ENCODE measurements around the gene MT2A. TPM values are rescaled to one million over a fixed set of nuclear protein-coding genes. Genes with fewer than 3 reads are reported as not detected.

MT2A gene
- polyA plus RNA-seq, 1 donor from 2014 or later: not detected

- Histone ChIP-seq H3K27ac (ENCODE audit: low read length) (no peak overlapping the region), H4K20me1 (ENCODE audit: insufficient read depth) (no peaks in the 10 kb centered on the region), H3K9me2 (ENCODE audit: insufficient read depth, low read length) (no peaks in the 10 kb centered on the region), H3K27me3 (ENCODE audit: insufficient read depth, low read depth, low read length) (peaks cover 20% of the 10 kb centered on the region), H3K4me3 (ENCODE audit: low read length) (no peak overlapping the region), H2AFZ (ENCODE audit: low read depth, low read length) (no peak overlapping the region), H3K4me2 (ENCODE audit: low read length) (no peak overlapping the region), H3K9me3 (ENCODE audit: low read length) (no peaks in the 10 kb centered on the region), H3K79me2 (replicated peaks; ENCODE audit: insufficient read depth, low read length) (no peaks in the 10 kb centered on the region), H3K9ac (ENCODE audit: low read length) (no peak overlapping the region), H3F3A (ENCODE audit: insufficient read depth, low read length, poor library complexity, severe bottlenecking) (no peaks in the 10 kb centered on the region), H3K36me3 (ENCODE audit: insufficient read depth, low read length) (no peaks in the 10 kb centered on the region)
- TF ChIP-seq RAD21 (conservative IDR thresholded peaks at IDR 0.05) (peak; percentile 24), MXI1 (conservative IDR thresholded peaks at IDR 0.05; ENCODE audit: poor library complexity, severe bottlenecking) (no peak), CTCF (IDR thresholded peaks at IDR 0.05; ENCODE audit: poor library complexity, severe bottlenecking) (peak; percentile 28), EP300 (conservative IDR thresholded peaks at IDR 0.05; ENCODE audit: poor library complexity, severe bottlenecking) (no peak), SMC3 (conservative IDR thresholded peaks at IDR 0.05; ENCODE audit: poor library complexity) (no peak), EZH2 (IDR thresholded peaks at IDR 0.05; ENCODE audit: borderline replicate concordance, insufficient read depth, low read length, poor library complexity, severe bottlenecking) (no peak), POLR2AphosphoS5 (IDR thresholded peaks at IDR 0.05) (no peak), TAF1 (IDR thresholded peaks at IDR 0.05; ENCODE audit: low read depth) (no peak)
- TF ChIP-seq, protein P1, sequence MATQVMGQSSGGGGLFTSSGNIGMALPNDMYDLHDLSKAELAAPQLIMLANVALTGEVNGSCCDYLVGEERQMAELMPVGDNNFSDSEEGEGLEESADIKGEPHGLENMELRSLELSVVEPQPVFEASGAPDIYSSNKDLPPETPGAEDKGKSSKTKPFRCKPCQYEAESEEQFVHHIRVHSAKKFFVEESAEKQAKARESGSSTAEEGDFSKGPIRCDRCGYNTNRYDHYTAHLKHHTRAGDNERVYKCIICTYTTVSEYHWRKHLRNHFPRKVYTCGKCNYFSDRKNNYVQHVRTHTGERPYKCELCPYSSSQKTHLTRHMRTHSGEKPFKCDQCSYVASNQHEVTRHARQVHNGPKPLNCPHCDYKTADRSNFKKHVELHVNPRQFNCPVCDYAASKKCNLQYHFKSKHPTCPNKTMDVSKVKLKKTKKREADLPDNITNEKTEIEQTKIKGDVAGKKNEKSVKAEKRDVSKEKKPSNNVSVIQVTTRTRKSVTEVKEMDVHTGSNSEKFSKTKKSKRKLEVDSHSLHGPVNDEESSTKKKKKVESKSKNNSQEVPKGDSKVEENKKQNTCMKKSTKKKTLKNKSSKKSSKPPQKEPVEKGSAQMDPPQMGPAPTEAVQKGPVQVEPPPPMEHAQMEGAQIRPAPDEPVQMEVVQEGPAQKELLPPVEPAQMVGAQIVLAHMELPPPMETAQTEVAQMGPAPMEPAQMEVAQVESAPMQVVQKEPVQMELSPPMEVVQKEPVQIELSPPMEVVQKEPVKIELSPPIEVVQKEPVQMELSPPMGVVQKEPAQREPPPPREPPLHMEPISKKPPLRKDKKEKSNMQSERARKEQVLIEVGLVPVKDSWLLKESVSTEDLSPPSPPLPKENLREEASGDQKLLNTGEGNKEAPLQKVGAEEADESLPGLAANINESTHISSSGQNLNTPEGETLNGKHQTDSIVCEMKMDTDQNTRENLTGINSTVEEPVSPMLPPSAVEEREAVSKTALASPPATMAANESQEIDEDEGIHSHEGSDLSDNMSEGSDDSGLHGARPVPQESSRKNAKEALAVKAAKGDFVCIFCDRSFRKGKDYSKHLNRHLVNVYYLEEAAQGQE (IDR thresholded peaks at IDR 0.05; ENCODE audit: borderline replicate concordance): no peak
These were observed 4.8 kb upstream of the MT2A start for GRCh38 chr16:56603589-56603988.

DNA sequence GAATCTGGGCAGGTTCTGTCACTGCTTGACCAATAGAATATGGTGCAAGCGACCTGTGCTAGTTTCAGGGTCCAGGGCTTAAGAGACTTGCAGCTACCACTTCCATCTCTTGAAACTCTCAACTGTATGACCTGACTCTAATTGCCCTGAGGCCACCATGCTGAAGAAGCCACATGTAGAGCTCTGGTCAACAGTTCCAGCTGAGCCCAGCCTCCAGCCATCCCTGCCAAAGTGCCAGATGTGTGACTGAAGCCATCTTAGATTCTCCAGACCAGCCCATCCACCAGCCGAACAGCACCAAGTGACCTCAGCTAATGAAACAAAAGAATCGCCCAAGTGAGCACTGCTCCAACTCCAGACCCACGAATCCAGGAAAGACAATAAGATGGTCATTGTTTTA lies 3.4 kb upstream of the MT2A start:
- Histone ChIP-seq H4K20me1 (ENCODE audit: insufficient read depth) (no peaks in the 10 kb centered on the region), H3K4me2 (ENCODE audit: low read length) (no peak overlapping the region), H3K4me3 (ENCODE audit: low read length) (no peak overlapping the region), H3K9me3 (ENCODE audit: low read length) (no peaks in the 10 kb centered on the region), H2AFZ (ENCODE audit: low read depth, low read length) (no peak overlapping the region), H3K79me2 (replicated peaks; ENCODE audit: insufficient read depth, low read length) (no peaks in the 10 kb centered on the region), H3K27me3 (ENCODE audit: insufficient read depth, low read depth, low read length) (peaks cover 34% of the 10 kb centered on the region), H3K27ac (ENCODE audit: low read length) (no peak overlapping the region), H3K36me3 (ENCODE audit: insufficient read depth, low read length) (no peaks in the 10 kb centered on the region), H3K9ac (ENCODE audit: low read length) (no peak overlapping the region), H3F3A (ENCODE audit: insufficient read depth, low read length, poor library complexity, severe bottlenecking) (no peaks in the 10 kb centered on the region), H3K9me2 (ENCODE audit: insufficient read depth, low read length) (no peaks in the 10 kb centered on the region)
- TF ChIP-seq RAD21 (conservative IDR thresholded peaks at IDR 0.05) (no peak), EZH2 (IDR thresholded peaks at IDR 0.05; ENCODE audit: borderline replicate concordance, insufficient read depth, low read length, poor library complexity, severe bottlenecking) (no peak), EP300 (conservative IDR thresholded peaks at IDR 0.05; ENCODE audit: poor library complexity, severe bottlenecking) (no peak), CTCF (IDR thresholded peaks at IDR 0.05; ENCODE audit: poor library complexity, severe bottlenecking) (no peak), MXI1 (conservative IDR thresholded peaks at IDR 0.05; ENCODE audit: poor library complexity, severe bottlenecking) (no peak)

All from neural cell (in vitro differentiated cells).